ENCODE data around the gene PANK4.

Gene PANK4

GRCh38 chr1:2528966-2529783 lies 2.8 kb upstream of the PANK4 start:
- DNase-seq (ENCODE audit: low read depth in 2 of 2): no peak

- DNase-seq (ENCODE audit: low read depth in 2 of 2): no peak
These were observed 2.2 kb upstream of the PANK4 start for GRCh38 chr1:2528611-2528965.

DNA sequence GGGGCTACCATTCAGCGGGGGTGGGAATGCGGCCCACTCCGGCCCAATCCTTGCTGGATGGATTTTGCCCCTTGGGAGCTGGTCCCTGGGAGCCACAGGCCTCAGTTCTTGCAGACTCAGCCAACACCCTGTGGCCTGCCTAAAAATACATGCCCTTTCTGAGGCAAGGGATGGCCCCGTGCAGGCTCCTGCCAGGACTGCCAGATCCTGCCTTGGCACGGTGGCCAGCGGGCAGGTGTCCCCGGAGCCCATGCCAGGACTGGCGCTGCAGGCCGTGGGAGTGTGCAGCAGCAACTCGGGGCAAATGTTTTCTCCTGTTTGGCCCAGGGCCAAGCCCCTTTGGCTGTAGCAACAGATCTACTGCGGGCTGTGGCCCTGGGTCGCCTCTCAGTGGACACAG lies 1.6 kb upstream of the PANK4 start:
- no peak for DNase-seq (ENCODE audit: low read depth in 2 of 2)

GRCh38 chr1:2527556-2527860 lies 1.1 kb upstream of the PANK4 start:
- no peak for DNase-seq (ENCODE audit: low read depth in 2 of 2)

- DNase-seq (ENCODE audit: low read depth in 2 of 2): no peak
These were observed 594 bp upstream of the PANK4 start for GRCh38 chr1:2526824-2527555.

DNA sequence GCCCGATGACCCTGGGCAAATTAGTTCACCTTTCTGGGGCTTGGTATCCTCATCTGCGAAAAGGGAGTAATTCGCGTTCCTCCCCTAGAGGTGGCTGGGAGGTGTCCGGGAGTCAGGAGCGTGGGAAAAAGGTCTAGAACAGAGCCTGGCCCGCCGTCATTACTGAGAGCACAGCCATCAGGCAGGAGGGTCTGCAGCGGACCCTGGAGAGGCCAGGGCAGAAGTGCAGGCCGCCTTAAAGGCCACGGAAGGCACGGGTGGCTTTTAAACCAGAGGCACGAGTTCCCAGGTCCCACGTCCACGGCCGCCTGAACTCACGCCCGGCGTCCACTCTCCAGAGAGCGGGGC lies 850 bp downstream of the PANK4 start:
- DNase-seq (ENCODE audit: low read depth in 2 of 2): no peak

- DNase-seq (ENCODE audit: low read depth in 2 of 2): no peak
These were observed 2.3 kb downstream of the PANK4 start for GRCh38 chr1:2523891-2524609.

DNA sequence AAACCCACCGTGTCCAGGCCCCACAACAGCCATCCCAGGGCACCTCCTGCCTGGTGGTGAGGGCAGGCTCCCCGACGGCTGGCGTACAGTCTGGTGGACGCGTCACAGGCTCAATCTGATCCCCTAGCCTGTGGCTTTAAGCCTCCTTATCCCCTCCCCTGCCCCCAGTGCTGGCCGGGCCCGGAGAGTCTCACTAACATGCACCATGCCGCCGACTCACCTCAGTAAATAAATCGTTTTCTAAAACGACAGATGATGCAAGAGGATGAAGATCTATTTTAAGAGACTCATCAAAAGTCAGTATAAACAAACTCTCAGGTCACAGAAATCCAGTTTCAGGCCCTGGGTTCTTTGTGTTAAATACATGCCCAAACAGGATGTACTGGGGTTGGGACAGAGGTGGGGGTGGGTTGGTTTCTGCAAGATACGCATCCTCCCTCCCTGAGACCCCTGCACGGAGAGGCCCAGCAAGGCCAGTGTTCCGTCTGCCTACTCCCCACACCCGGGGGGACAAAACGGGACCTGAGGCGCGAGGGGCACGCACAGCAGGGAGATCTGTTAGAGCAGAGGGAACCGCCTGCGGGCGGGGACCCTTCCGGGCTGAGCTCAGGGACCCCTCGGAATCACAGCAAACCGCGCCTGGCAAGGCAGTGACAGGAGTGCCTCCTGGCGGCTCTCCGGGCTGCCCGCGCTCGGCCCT lies 3.1 kb downstream of the PANK4 start:
- DNase-seq (ENCODE audit: low read depth in 2 of 2): no peak

GRCh38 chr1:2522230-2522629 lies 4.2 kb downstream of the PANK4 start:
- no peak for DNase-seq (ENCODE audit: low read depth in 2 of 2)

GRCh38 chr1:2520806-2521205 lies 5.6 kb downstream of the PANK4 start:
- no peak for DNase-seq (ENCODE audit: low read depth in 2 of 2)

- no peak for DNase-seq (ENCODE audit: low read depth in 2 of 2)
These were observed 6.2 kb downstream of the PANK4 start for GRCh38 chr1:2520206-2520605.

- no peak for DNase-seq (ENCODE audit: low read depth in 2 of 2)
These were observed 6.7 kb downstream of the PANK4 start for GRCh38 chr1:2519729-2520128.

- no peak for DNase-seq (ENCODE audit: low read depth in 2 of 2)
These were observed 7.2 kb downstream of the PANK4 start for GRCh38 chr1:2519029-2519685.

GRCh38 chr1:2518528-2518927 lies 7.9 kb downstream of the PANK4 start:
- DNase-seq (ENCODE audit: low read depth in 2 of 2): no peak

DNA sequence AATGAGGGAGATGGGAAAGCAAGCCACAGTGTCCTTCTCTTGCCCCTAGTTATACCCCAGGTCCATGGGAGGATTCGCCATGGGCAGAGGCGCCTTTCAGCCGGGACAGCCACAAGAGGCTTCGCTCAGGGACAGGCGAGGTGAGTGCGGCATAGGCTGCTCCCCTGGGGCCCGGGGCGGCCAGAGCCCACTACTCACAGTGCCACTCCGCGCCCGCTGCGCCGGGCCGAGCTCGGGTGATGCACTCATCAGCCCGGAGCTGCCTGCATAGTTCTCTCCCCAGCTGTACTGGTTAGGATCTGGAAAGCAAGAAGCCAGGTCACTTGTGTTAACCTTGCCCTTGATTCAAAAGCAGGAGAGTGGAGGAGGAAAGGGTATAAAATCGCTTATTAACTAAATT lies 8.4 kb downstream of the PANK4 start:
- no peak for DNase-seq (ENCODE audit: low read depth in 2 of 2)

DNA sequence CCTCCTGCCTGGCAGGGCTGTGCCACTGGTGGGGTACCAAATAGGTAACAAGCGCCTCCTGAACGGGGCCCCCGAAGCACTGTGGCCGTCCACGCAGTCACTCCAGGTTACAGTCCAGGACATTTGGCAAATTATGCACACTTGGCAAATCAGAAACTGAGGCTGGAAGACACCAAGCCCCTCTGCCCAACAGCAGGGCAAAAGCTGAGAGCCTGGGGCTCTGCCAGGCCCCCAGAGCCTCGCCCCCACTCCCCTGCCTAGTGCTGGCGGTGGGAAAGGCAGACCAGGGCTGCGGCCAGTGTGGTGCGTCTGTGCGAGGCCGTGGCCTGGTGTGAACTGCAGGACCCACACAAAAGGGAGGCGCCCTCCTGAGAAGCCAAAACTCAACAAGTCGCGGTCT lies 9.4 kb downstream of the PANK4 start:
- DNase-seq (ENCODE audit: low read depth in 2 of 2): no peak

DNA sequence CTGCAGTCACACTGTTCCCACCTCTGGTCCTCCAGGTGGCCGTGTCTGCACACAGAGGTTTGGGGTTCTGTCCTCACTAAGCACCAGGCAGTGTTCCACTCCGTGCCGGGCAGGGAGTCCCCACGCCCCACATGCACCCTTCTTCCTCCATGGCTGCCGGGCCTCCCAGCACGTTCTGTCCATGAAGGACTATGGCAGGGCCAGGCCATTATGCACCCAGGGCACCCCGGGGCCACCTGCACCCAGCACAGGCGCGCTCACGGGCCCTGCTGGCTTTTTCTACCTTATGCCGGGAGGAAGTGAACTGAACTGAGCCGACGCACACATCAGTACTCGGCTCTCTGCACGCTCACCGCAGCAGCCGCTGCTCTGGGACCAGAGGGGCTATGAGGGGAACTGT lies 10.3 kb downstream of the PANK4 start:
- DNase-seq (ENCODE audit: low read depth in 2 of 2): no peak

- DNase-seq (ENCODE audit: low read depth in 2 of 2): no peak
These were observed 10.7 kb downstream of the PANK4 start for GRCh38 chr1:2515763-2516080.

GRCh38 chr1:2514863-2515762 lies 11.3 kb downstream of the PANK4 start:
- no peak for DNase-seq (ENCODE audit: low read depth in 2 of 2)

DNA sequence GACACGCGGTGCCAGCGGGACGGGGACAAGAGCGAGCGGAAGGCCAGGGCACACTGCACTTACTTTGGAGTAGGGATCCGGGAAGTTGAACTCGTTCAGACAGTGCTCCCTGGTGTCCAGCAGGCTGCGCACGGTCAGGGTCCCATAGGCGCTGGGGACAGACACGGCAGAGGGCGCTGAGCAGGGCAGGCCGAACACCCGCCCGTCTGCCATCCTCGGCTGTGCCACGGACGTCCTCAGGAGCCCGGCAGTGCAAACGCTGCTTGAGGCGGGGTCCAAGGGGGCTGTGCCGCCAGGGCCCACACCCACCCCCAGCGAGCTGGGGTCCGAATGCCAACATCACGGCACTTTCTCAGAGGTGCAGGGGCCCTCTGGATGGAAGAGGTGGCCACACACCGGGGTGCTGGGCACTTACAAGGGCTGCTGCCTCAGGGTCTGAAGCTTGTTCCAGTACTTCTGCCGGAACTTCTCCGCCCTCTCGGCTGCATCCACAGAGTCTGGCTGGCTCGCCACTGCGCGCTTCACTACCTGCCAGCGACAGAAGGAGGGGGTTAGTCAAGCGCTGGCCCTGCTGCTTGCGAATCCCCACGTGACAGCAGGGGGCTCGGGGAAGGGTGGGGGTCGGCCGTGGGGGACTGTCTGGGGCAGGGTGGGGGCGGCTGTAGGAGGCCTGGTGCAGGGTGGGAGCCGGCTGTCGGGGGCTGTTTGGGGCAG lies 12.3 kb downstream of the PANK4 start:
- DNase-seq (ENCODE audit: low read depth in 2 of 2): no peak

All from fibroblast of skin of left quadriceps (primary cell).